Activated CD8-positive, alpha-beta memory T cell treated with anti-CD3 and anti-CD28 coated beads, Interleukin-2, amount 50 U/mL, for 48 hours (primary cell): ENCODE data around the gene LRRC4C.

Source experiments
- DNase-seq: peaks from one replicate; pipeline ENCODE4 v3.0.0-alpha.2; 2020

LRRC4C gene

DNA sequence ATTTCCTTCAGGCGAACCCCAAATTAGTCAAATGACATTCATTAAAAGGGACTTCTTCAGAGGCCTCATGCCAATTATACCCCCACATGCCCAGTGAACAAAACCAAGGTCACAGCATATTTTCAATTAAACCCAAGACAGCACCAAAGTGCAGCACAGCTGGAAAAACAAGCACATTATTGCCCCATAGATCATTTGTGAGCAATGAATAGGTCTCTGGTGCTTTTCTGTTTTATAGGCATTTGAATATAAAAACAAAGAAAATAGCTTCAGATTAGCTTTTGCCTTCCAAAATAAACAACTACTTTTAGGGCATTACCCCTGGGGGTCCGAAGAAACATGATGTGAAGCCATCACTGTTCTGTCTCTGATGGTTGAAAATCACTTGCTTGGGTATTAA, 1319.9 kb downstream of the LRRC4C start:
- DNase-seq = no peak

DNA sequence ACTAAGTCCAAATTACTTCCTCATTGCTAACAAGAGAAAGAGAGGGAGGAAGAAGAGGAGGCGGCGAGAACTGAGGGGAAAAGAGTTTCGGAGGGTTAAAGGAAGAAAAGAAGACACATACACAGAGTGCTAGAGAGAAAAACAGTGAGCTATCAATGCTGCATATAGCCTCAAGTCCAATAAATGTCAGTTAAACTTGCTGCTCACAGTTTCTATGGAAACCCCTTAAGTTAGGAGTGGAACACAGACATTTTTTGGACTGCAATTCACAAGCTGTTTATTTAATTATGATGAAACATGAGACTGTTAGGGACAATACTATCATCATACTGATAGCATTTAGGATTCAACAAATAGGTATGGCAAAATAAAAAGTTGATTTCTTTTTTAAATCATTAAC, 1320.4 kb downstream of the LRRC4C start:
- DNase-seq = no peak

DNA sequence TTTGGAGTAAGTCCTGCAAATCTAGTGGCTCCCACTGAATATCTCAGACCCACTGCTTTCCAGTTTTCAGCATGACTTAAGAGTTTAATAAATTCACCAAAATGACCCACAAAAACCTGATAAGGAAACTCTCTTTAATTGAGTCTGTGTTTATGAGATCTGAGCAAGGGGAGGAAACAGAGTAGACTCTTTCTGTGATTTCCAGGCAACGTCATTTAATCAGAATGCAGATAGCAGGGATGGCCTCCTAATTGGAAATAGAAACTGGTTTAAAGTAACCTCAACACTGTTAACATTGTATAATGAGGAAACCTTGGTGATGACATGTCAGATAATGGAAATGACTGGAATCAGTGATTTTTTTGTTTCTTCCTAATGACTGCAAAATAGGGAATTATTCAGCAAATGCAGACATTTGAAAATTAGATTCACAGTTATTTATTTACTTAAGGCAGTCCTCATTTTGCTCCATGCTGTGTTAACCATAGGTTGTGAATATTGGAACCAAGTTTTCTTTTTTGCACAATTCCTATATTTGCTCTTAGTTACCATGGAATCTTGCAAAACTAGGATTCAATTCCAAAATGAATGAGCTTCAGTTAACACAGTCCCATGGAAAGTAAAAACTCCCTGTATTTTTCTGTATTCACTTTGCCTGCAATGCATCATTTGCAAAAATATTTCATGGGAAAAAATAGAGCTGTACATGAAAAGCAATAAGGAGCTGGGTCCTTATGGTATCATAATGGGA, 1324.5 kb downstream of the LRRC4C start:
- DNase-seq = no peak

DNA sequence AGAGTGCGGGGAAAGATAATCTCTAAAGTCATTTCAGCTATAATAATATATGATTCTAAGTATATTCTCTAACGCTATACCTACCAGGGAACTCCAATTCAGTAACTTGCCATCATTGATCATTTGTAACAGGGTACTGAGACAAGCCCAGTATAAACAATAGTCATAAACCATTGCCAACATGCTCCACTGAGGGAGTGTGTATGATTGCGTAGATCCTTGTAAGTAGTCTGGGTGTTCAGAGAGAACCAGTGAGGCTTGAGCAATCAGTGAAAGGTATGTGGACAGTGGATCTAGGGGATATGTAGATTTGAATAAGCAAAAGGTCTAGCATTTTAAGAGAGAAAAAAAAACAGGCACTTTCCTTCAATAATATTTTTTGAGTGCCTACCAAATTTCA, 1326.0 kb downstream of the LRRC4C start:
- no peak for DNase-seq

DNA sequence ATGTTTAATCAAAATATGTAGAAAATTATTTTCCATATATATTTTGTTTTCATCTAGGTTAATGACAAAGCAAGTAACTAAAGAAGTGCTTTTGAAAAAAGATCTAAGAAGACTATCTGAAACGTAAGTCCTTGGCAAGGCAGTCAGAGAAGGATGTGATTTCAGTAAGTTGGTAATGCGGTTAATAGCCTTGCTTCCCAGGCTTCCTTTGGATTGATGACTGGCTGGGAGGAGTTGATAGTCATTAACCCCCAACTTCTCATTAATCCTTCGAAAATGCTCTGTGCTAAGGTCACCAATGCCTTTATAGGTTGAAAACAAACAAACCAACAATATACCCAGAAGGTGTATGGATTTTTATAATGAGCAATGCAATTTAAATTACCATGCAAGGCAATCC, 1326.5 kb downstream of the LRRC4C start:
- no peak for DNase-seq

DNA sequence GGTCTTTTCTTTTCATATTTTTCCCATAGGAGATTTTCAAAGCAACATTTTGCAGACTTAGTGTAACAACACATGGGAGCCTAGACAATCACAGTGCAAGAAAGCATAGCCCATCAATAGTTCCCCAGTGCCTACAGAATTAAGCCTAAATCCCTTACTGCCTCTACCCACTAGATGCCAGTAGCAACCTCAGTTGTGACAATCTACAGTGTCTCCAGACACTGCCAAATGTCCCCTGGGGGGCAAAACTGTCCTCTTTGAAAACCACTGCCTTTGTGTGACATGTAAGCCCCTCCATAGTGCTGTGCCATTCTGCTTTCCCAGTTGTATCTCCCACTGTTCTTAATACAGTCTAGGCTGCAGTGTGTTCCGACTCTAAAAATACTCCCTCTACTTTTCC, 1329.0 kb downstream of the LRRC4C start:
- no peak for DNase-seq

DNA sequence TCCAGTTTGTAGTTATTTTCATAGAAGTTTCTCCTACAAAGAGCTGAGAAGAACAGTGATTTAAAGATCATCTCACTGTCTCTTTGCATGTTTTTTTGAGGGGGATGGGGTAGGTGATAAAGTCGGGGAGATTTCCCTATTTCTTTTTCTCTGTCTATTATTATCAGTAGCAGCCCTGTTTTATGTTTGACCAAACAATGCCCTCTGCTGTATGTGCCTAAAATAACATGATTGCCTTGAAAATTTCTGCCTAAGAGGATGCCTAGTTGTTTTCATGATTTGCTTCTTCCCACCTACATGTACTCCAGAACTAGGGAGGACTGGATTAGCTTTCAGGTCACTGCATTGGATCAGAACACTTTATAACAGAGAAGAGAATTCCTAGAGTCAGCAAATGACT, 1330.2 kb downstream of the LRRC4C start:
- no peak for DNase-seq

DNA sequence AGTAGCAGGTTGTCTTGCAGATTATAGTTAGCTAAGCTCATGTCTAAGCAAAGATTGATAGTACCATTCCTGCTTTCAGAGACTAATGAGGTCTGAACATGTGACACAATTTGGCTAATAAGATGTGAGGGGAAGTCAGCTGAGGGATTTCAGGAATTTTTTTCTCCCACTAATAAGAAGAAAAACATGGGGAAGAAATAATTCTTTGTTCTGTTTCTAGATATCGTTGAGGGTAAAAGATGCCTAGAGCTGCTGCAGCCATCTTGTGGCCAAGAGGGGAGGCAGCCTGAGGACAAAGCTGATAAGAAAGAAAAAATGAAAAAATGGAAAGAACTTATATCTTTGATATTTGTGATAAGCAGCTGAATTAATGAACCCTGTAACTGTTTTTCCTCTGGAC, 1334.4 kb downstream of the LRRC4C start:
- no peak for DNase-seq

DNA sequence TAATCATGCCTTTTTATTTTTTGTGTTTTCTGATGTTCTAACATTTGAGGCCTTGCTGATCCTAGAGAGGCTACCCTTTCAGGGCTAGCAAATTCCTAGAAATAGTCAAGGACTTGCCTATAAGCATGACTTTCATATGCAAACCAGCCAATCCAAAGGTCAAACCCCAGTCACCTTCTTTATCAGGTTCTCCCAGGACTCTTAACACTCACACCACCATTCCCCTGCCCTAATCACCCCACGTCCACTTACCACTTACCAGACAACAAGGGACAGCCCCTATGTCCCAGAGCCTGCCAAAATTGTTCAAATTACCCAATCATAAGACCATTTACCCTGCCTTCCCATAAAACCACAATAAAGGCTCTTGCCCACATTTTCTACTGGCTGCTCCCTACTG, 1339.8 kb downstream of the LRRC4C start:
- DNase-seq = no peak

DNA sequence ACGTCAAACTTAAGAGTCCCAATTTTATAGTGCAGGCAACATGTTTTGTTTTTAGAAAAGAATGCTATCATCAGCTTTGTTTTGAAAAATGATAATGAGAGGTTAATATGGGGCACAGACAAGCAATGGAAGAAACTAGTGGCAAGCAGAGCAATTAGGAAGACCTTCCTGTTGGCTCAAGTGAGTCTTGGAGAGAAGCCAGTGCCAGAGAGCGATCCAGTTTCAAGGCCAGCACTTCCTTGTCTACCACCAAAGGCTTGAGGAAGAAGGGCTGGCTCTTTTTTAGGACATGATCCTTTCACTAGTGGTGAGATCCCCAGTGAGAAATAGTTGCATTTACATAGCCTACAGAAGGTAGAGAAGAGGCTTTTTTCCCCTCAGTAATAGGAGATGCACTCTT, 1340.7 kb downstream of the LRRC4C start:
- DNase-seq = no peak

DNA sequence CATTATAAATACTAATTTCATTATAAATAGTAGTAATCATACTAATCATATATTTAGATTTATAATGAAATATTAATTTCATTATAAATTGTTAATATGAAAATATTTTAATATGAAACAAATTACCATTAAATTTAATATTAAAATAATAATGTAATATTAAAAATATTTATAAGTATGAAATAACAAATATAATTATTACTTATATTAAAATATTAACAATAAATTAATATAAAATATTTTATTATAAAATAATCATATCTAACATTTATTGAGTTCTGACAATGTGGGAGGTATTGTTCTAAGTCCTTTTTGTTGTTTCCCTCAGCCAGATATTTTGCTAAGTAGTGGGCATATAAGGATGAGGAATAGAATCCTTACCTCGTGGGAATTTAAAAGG, 1341.4 kb downstream of the LRRC4C start:
- no peak for DNase-seq

DNA sequence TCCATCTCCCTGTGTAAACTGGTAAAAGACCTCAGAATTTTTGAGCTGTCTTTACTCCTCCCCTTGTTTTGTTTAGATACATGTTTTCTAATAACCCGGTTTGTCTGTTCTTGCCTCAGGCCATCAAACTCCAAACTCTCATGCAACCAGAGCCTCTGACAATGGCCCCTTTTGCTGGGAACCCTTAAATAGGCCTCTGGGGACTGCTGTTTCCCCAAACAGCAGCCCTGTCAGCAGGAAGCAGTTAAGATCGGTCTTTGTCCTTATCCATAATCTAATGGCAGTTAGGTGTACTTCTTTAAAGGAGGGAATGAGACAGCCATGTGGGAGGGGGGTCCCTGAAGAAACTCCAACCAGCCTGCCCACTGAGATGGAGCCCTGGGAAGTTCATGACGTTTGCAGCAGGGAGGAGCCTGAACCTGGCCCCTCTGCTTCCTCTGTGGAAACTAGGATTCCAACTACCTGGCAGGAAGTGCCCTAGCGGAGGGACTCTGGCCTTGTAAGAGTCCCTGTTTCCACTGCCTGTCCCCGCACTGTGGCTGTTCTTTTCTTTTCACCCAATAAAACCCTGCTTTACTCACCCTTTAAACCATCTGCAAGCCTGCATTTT, 1354.4 kb downstream of the LRRC4C start:
- no peak for DNase-seq

DNA sequence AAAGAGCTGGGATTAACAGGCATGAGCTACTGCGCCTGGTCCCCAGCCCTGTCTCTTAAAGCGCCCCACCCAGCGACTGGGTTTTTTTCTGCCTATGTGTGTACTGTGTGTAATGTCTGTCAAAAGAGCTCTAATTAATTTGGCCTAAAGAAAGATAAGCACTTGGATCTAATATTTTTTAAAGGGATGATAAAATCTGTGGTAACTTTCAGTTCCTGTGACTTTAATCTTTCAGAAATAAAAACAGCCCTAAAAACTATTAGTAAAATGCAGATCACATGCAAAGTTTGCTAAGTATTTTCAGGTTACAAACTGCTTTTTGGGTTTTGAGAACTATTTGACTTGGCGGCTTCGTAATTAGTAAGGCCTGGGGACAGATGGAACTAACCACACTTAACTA, 1358.7 kb downstream of the LRRC4C start:
- no peak for DNase-seq

DNA sequence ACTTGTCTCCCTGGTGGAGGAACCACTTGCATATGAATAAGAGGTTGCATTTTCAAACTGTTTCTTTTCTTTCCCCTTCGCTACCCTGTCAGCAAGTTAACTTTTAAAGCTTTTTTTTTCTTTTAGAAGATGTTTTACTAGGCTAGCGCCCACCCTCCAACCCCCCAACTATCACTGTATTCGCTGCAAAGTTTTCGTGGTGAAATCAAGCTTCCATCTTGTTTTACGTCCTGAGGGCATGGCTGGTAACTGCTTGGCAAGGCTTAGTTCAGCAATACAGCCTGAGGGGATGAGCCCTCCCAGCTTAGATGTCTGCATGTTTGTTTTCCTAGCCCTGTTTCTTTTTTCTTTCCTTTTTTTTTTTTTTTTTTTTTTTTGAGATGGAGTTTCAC, 1359.3 kb downstream of the LRRC4C start:
- DNase-seq = no peak

DNA sequence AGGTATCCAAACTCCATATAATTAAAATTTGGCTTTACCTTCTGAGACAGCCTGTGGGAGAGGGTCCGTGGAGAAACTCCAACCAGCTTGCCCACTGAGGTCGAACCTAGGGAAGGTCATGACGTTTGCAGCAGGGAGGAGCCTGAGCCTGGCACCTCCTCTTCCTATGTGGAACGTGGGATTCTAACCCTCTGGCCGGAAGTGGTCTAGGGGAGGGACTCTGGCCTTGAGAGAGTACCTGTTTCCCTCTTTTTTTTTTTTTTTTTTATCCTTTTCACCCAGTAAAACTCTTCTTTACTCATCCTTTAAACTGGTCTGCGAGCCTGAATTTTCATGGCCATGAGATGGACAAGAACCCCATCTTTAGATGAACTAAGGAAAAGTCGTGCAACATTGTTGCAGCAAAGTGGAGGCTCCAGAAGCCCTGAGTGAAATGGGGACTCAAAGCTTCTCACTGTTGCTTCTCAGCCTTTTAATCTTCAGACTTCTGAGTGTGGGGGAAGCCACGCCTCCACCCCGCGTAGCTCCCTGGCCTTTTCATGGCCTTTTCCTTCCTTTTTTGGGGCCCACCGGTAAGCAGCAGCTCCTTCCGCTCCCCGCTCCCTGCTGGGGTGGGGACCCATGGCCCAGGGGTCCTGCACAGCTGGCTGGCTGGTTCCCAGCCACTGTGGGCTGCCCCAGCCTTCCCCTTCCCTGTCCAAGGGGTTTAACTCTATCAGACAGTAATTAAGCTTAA, 1359.9 kb downstream of the LRRC4C start:
- DNase-seq = no peak

DNA sequence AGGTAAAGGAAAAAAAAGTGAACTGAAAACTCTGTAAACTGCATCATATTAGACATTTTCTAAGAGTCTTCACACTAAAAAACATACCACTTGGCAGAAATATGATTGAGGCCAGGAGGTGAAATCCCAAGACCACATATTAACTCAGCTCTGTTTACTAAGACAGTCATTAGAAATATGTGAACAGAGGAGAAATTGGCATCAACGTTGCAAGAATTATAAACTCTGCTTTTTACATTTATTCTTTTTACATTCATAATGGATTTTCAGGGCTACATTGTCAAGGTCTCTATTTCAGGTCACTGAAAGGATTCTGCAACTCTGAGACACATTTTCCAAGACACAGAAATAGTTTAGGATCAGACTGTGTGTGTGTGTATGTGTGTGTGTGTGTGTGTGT, 1364.0 kb downstream of the LRRC4C start:
- no peak for DNase-seq

DNA sequence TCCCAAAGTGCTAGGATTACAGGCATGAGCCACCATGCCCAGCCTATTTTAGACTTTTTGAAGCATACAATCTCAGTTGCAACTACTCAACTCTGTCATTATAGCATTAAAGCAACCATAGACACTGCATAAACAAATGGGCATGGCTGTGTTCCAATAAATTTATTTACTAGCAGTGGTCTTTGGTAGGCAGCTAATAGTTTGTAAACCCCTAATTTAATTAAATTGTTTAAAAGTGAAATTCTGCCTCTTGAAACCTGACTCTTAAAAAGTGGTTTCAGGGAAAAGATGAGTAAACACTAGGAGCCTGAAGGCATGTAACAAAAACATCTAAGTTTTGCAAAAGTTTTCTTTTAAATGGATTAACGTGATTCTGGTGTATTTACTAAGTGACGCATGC, 1364.5 kb downstream of the LRRC4C start:
- DNase-seq = no peak

DNA sequence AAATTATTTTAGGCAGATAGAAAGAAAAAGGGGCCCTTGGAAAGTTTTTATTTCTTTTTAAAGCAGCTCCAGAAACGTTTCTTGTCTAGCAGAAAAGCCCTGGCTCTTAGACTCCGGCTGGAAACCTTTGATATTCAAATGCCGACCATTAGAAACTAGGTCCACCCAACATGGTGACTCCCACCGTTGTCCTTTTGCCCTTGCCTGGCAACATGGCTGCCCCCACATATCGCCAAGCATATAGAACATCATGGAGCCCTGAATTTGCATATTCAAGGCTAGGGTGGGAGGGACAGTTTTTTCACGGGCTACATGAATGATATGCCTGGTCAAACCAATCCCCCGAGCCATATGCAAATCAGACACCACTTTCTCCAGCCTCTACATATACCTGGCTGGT, 1379.0 kb downstream of the LRRC4C start:
- no peak for DNase-seq
